ENCODE measurements around the gene ERC2.

DNA sequence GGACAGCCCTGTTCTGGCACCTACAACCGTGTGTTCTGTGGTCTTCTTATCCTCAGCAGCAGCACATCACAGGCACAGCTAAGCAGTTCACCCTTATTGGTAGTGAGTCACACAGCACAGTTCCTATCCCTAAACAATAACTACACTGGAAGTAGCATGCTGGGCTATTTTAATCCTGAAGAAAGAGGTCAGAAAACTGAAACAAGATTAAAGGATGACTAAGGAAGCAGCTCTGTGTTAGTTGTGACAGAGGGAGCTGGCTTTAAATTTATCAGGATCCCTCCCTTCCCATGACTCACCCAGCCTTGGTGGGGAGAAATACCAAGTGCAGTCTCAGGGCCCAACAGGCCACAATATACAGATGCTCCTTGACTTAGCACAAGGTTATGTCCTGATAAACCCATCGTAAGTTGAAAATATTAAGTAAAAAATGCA lies 144.3 kb downstream of the ERC2 start:
- TF ChIP-seq, protein P1, sequence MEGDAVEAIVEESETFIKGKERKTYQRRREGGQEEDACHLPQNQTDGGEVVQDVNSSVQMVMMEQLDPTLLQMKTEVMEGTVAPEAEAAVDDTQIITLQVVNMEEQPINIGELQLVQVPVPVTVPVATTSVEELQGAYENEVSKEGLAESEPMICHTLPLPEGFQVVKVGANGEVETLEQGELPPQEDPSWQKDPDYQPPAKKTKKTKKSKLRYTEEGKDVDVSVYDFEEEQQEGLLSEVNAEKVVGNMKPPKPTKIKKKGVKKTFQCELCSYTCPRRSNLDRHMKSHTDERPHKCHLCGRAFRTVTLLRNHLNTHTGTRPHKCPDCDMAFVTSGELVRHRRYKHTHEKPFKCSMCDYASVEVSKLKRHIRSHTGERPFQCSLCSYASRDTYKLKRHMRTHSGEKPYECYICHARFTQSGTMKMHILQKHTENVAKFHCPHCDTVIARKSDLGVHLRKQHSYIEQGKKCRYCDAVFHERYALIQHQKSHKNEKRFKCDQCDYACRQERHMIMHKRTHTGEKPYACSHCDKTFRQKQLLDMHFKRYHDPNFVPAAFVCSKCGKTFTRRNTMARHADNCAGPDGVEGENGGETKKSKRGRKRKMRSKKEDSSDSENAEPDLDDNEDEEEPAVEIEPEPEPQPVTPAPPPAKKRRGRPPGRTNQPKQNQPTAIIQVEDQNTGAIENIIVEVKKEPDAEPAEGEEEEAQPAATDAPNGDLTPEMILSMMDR (conservative IDR thresholded peaks at IDR 0.05; ENCODE audit: low read length): no peak
- TF ChIP-seq EZH2phosphoT487 (IDR thresholded peaks at IDR 0.05; ENCODE audit: borderline replicate concordance, low read depth, low read length): no peak

All from OCI-LY7 (cell line).